CD4-positive, alpha-beta T cell treated with Interleukin-2 at 100 ng/mL for 4 hours (primary cell): ENCODE measurements around the gene CRMP1.
"Not testable (repeated sequence)": the region's sequence is repeated elsewhere in the genome, so short reads cannot be mapped to it uniquely, and the experiment has no call there.

ENCODE experiments used
- DNase-seq: peaks from one replicate; pipeline ENCODE4 v3.0.0-alpha.2; 2020; ENCODE audit warnings: low spot score

Gene CRMP1

GRCh38 chr4:5822619-5823018 is 70.3 kb downstream of the CRMP1 start:
- DNase-seq = no peak

GRCh38 chr4:5821665-5822358 is 71.1 kb downstream of the CRMP1 start:
- DNase-seq = no peak

- DNase-seq = no peak
These were observed 76.0 kb downstream of the CRMP1 start for GRCh38 chr4:5816851-5817375.

GRCh38 chr4:5816101-5816500 is 76.8 kb downstream of the CRMP1 start:
- DNase-seq = no peak

- DNase-seq = no peak
These were observed 77.2 kb downstream of the CRMP1 start for GRCh38 chr4:5815641-5816040.

- DNase-seq = no peak
These were observed 78.5 kb downstream of the CRMP1 start for GRCh38 chr4:5814421-5814820.

GRCh38 chr4:5813882-5814255 is 79.0 kb downstream of the CRMP1 start:
- DNase-seq = no peak

- peak; percentile 34 for DNase-seq
These were observed 80.2 kb downstream of the CRMP1 start for GRCh38 chr4:5812506-5813229.

- DNase-seq = not testable (repeated sequence)
These were observed 80.8 kb downstream of the CRMP1 start for GRCh38 chr4:5812057-5812456.

- DNase-seq = no peak
These were observed 82.0 kb downstream of the CRMP1 start for GRCh38 chr4:5810770-5811430.

GRCh38 chr4:5810151-5810550 is 82.7 kb downstream of the CRMP1 start:
- no peak for DNase-seq

- no peak for DNase-seq
These were observed 83.6 kb downstream of the CRMP1 start for GRCh38 chr4:5809216-5809776.

- DNase-seq = no peak
These were observed 84.7 kb downstream of the CRMP1 start for GRCh38 chr4:5808081-5808741.

GRCh38 chr4:5805270-5805669 is 87.6 kb downstream of the CRMP1 start:
- DNase-seq = no peak

GRCh38 chr4:5804656-5805055 is 88.2 kb downstream of the CRMP1 start:
- DNase-seq = no peak

- DNase-seq = no peak
These were observed 90.3 kb downstream of the CRMP1 start for GRCh38 chr4:5802565-5802964.

- no peak for DNase-seq
These were observed 91.2 kb downstream of the CRMP1 start for GRCh38 chr4:5801696-5802095.

- DNase-seq = no peak
These were observed 92.4 kb downstream of the CRMP1 start for GRCh38 chr4:5800496-5800895.

GRCh38 chr4:5799406-5799805 is 93.5 kb downstream of the CRMP1 start:
- DNase-seq = no peak

- DNase-seq = no peak
These were observed 93.9 kb downstream of the CRMP1 start for GRCh38 chr4:5798946-5799345.

GRCh38 chr4:5798462-5798861 is 94.4 kb downstream of the CRMP1 start:
- no peak for DNase-seq

GRCh38 chr4:5797866-5798265 is 95.0 kb downstream of the CRMP1 start:
- DNase-seq = no peak
